IMR-90 (cell line): Measurements from ENCODE around the gene WDR70. TPM values are rescaled to one million over a fixed set of nuclear protein-coding genes. Genes with fewer than 3 reads are reported as not detected.

Experiments
- ATAC-seq: fragments of 200-7000 bp; cut with Tn5 transposase; 2 replicates; pipeline ENCODE4 v1.9.1; 2020; ENCODE audit warnings: low read depth, mild to moderate bottlenecking, moderate library complexity
- BruUV-seq: library from RNA; stranded (reverse); fragments of 400-500 nt; replicated peaks from 2 replicates; lab custom pipeline; 2021; lab: Mats Ljungman, UMichigan
- CTCF ChIA-PET: fragments of 300-600 bp; formaldehyde crosslinking; extraction: SDS; loops from one replicate; lab custom pipeline; 2021; ENCODE audit warnings: antibody characterized with exemption; lab: Yijun Ruan, JAX
- POLR2A ChIA-PET: fragments of 300-600 bp; sonication (Branson Sonifier 250); formaldehyde crosslinking; loops from one replicate; lab custom pipeline; 2022; ENCODE audit warnings: antibody characterized with exemption; ENCODE audit not compliant: unreplicated experiment; lab: Charles Lee
- DNase-seq: peaks from one replicate; pipeline ENCODE4 v3.0.0; 2013
- H2AFZ ChIP-seq: replicated peaks from 2 replicates; pipeline ENCODE3; 2013; ENCODE audit warnings: low read length, mild to moderate bottlenecking; ENCODE audit not compliant: poor library complexity
- H2AK5ac ChIP-seq: 2 replicates; pipeline ENCODE4 v1.6.1; 2013; ENCODE audit warnings: low read depth, low read length, inconsistent platforms
- H2AK9ac ChIP-seq: replicated peaks from 2 replicates; pipeline ENCODE3; 2013; ENCODE audit warnings: mild to moderate bottlenecking, low read depth, low read length, moderate library complexity; ENCODE audit not compliant: poor library complexity
- H2BK120ac ChIP-seq: 2 replicates; pipeline ENCODE4 v1.6.1; 2013; ENCODE audit warnings: low read depth, low read length, inconsistent platforms
- H2BK15ac ChIP-seq: 3 replicates; pipeline ENCODE4 v1.6.1; 2013; ENCODE audit warnings: low read depth, low read length, inconsistent platforms
- H2BK20ac ChIP-seq: 2 replicates; pipeline ENCODE4 v1.6.1; 2013; ENCODE audit warnings: low read depth, mild to moderate bottlenecking, inconsistent platforms, low read length, moderate library complexity
- H2BK5ac ChIP-seq: 2 replicates; pipeline ENCODE4 v1.6.1; 2013; ENCODE audit warnings: mild to moderate bottlenecking, low read depth, low read length, inconsistent platforms; ENCODE audit not compliant: poor library complexity, severe bottlenecking
- H3K14ac ChIP-seq: replicated peaks from 2 replicates; pipeline ENCODE4 v1.6.1; 2013; ENCODE audit warnings: low read depth, low read length, inconsistent platforms
- H3K18ac ChIP-seq: 2 replicates; pipeline ENCODE4 v1.6.1; 2013; ENCODE audit warnings: low read depth, low read length, control low read depth
- H3K23ac ChIP-seq: 2 replicates; pipeline ENCODE4 v1.6.1; 2013; ENCODE audit warnings: low read depth, low read length, inconsistent platforms
- H3K27ac ChIP-seq: 2 replicates; pipeline ENCODE4 v1.5.1; 2013; ENCODE audit warnings: mild to moderate bottlenecking, control low read depth, low read length; ENCODE audit not compliant: insufficient read depth
- H3K27me3 ChIP-seq: 2 replicates; pipeline ENCODE4 v1.6.1; 2013; ENCODE audit warnings: low read length; ENCODE audit not compliant: control insufficient read depth, insufficient read depth
- H3K36me3 ChIP-seq: 2 replicates; pipeline ENCODE4 v1.6.1; 2013; ENCODE audit warnings: low read length, mixed read lengths; ENCODE audit not compliant: control insufficient read depth, insufficient read depth
- H3K4ac ChIP-seq: 2 replicates; pipeline ENCODE4 v1.6.1; 2013; ENCODE audit warnings: low read depth, low read length, inconsistent platforms
- H3K4me1 ChIP-seq: 2 replicates; pipeline ENCODE4 v1.6.1; 2013; ENCODE audit warnings: low read length, mixed read lengths; ENCODE audit not compliant: control insufficient read depth, insufficient read depth
- H3K4me2 ChIP-seq: 2 replicates; pipeline ENCODE4 v1.6.1; 2013; ENCODE audit warnings: low read depth, mild to moderate bottlenecking, control low read depth, low read length, moderate library complexity
- H3K4me3 ChIP-seq: 2 replicates; pipeline ENCODE4 v1.5.1; 2013; ENCODE audit warnings: low read depth, mild to moderate bottlenecking, control low read depth, low read length, moderate library complexity; ENCODE audit not compliant: insufficient read depth
- H3K56ac ChIP-seq: 2 replicates; pipeline ENCODE4 v1.6.1; 2013; ENCODE audit warnings: low read length, inconsistent platforms; ENCODE audit not compliant: insufficient read depth; ENCODE audit errors: extremely low read depth
- H3K79me1 ChIP-seq, 2 experiments: 2 replicates each; pipeline ENCODE4 v1.6.1; 2013; ENCODE audit warnings: low read length in 2 of 2, inconsistent platforms in 1 of 2, low read depth in 1 of 2
- H3K9ac ChIP-seq: 2 replicates; pipeline ENCODE4 v1.6.1; 2013; ENCODE audit warnings: low read depth, low read length, control low read depth
- H3K9me1 ChIP-seq: 2 replicates; pipeline ENCODE4 v1.6.1; 2013; ENCODE audit warnings: low read length, inconsistent platforms; ENCODE audit not compliant: insufficient read depth
- H3K9me3 ChIP-seq: 2 replicates; pipeline ENCODE4 v1.6.1; 2013; ENCODE audit warnings: low read length; ENCODE audit not compliant: control insufficient read depth, insufficient read depth
- H4K20me1 ChIP-seq: 2 replicates; pipeline ENCODE4 v1.6.1; 2013; ENCODE audit warnings: low read length, inconsistent platforms; ENCODE audit not compliant: insufficient read depth
- H4K5ac ChIP-seq: 2 replicates; pipeline ENCODE4 v1.6.1; 2013; ENCODE audit warnings: mild to moderate bottlenecking, low read depth, low read length, control low read depth
- H4K8ac ChIP-seq, 2 experiments: 2 replicates each; pipeline ENCODE4 v1.6.1; 2013; ENCODE audit warnings: low read depth in 2 of 2, low read length in 2 of 2, control low read depth in 1 of 2, inconsistent platforms in 1 of 2
- H4K91ac ChIP-seq: 2 replicates; pipeline ENCODE4 v1.6.1; 2013; ENCODE audit warnings: low read depth, low read length, inconsistent platforms; ENCODE audit not compliant: insufficient read depth
- BHLHE40 ChIP-seq: fragments of 150-350 bp; IDR thresholded peaks from 2 replicates; pipeline ENCODE4 v1.6.1; 2016; ENCODE audit warnings: mild to moderate bottlenecking, low read depth, low read length
- CEBPB ChIP-seq: IDR thresholded peaks from 2 replicates; pipeline ENCODE4 v1.6.1; 2012; ENCODE audit warnings: low read depth, low read length, improper control_type of control experiment
- CHD1 ChIP-seq: IDR thresholded peaks from 2 replicates; pipeline ENCODE4 v1.6.1; 2012; ENCODE audit warnings: low read depth, low read length, improper control_type of control experiment
- FOS ChIP-seq: fragments of 150-350 bp; IDR thresholded peaks from 2 replicates; pipeline ENCODE4 v1.6.1; 2016; ENCODE audit warnings: low read depth, low read length
- MAFK ChIP-seq: IDR thresholded peaks from 2 replicates; pipeline ENCODE4 v1.6.1; 2012; ENCODE audit warnings: low read depth, low read length, improper control_type of control experiment
- MAZ ChIP-seq: IDR thresholded peaks from 2 replicates; pipeline ENCODE4 v1.6.1; 2012; ENCODE audit warnings: low read depth, mild to moderate bottlenecking, low read length, improper control_type of control experiment, moderate library complexity, borderline replicate concordance
- MXI1 ChIP-seq: IDR thresholded peaks from 2 replicates; pipeline ENCODE4 v1.6.1; 2012; ENCODE audit warnings: low read depth, mild to moderate bottlenecking, low read length, moderate library complexity, borderline replicate concordance
- NFE2L2 ChIP-seq: fragments of 150-350 bp; IDR thresholded peaks from 2 replicates; pipeline ENCODE4 v1.6.1; 2016; ENCODE audit warnings: low read depth, mild to moderate bottlenecking, low read length
- RAD21 ChIP-seq: IDR thresholded peaks from 2 replicates; pipeline ENCODE4 v1.6.1; 2012; ENCODE audit warnings: low read length, improper control_type of control experiment
- RCOR1 ChIP-seq: IDR thresholded peaks from 2 replicates; pipeline ENCODE4 v1.6.1; 2012; ENCODE audit warnings: mild to moderate bottlenecking, low read length, improper control_type of control experiment; ENCODE audit not compliant: insufficient replicate concordance
- RFX5 ChIP-seq: IDR thresholded peaks from 2 replicates; pipeline ENCODE4 v1.8.0; 2012; ENCODE audit warnings: low read depth, mild to moderate bottlenecking, low read length, moderate library complexity
- SMC3 ChIP-seq: fragments of 150-350 bp; IDR thresholded peaks from 2 replicates; pipeline ENCODE4 v1.6.1; 2016; ENCODE audit warnings: low read depth, mild to moderate bottlenecking, antibody characterized with exemption, low read length, moderate library complexity
- WGBS, 2 experiments: methylation state at CpG; one replicate each; pipeline versions ENCODE4 v1.1.5 to v1.1.7; 2013; ENCODE audit warnings: missing lambda C conversion rate in 2 of 2; ENCODE audit not compliant: insufficient read length in 1 of 2; ENCODE audit errors: extremely low coverage in 2 of 2; 5-methylcytosine and 5-hydroxymethylcytosine counted together
- dilution Hi-C: fragments of 300-500 bp; cut with HindIII; formaldehyde crosslinking; loops from one replicate; pipeline ENCODE4 v1.14.3; 2018; ENCODE audit warnings: low sequenced_read_pairs; ENCODE audit not compliant: unreplicated experiment
- in situ Hi-C: fragments of 300-500 bp; cut with MboI; formaldehyde crosslinking; loops from 3 replicates; pipeline ENCODE4 v1.14.3; 2019; ENCODE audit warnings: low sequenced_read_pairs, inconsistent platforms, mixed read lengths
- intact Hi-C: fragments of 100-400 bp; cut with micrococcal nuclease; formaldehyde crosslinking; loops from 2 replicates; pipeline ENCODE4 v1.10.0; 2022
- polyA plus RNA-seq, 3 experiments: library from polyadenylated mRNA; depleted of rRNA; stranded (reverse); fragments of >200 nt; gene quantifications; 2 replicates each; pipeline ENCODE4 v1.2.3, GENCODE V29; 2012; ENCODE audit warnings: low replicate concordance in 1 of 3
- total RNA-seq: library from RNA; depleted of rRNA; stranded (reverse); fragments of >200 nt; gene quantifications from 2 replicates; pipeline ENCODE4 v1.2.3, GENCODE V29; 2012
- TF ChIP-seq, protein P1 (sequence below): fragments of 150-350 bp; IDR thresholded peaks from 2 replicates; pipeline ENCODE4 v1.6.1; 2016; ENCODE audit warnings: low read depth, mild to moderate bottlenecking, low read length, moderate library complexity, borderline replicate concordance
- TF ChIP-seq, protein P2 (sequence below): fragments of 150-350 bp; IDR thresholded peaks from 2 replicates; pipeline ENCODE4 v1.6.1; 2017; ENCODE audit warnings: mild to moderate bottlenecking, antibody characterized with exemption, low read length, low read depth
- TF ChIP-seq, protein P3 (sequence below): conservative IDR thresholded peaks from 2 replicates; pipeline ENCODE4 v1.5.1; 2012; ENCODE audit warnings: mild to moderate bottlenecking, low read depth, low read length, improper control_type of control experiment

WDR70 gene
- total and polyA plus RNA-seq, 2 of the 4 experiments (the other 2 are of a cell fraction), result 16.7 to 29.9 TPM

DNA sequence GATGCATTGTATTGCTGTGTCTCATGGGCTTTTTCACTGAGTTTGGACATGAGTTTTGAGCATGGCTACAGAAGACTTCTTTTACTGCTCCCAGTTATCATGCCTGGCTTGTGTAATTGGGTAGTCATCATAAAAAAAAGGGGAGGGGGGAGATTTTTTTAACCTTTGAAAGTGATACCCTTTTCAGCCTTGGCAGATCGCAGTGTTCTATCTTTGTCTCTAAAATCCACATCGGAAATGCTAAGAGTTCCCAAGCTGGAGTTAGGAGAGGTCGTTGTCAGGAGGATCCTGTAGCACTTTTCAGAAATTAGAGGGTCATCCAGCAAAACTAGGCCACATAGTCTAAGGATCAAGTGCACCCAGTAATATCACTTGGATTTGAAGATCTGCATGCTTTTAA lies 188.4 kb downstream of the WDR70 start:
- Histone ChIP-seq H4K91ac (no peak overlapping the region), H2AFZ (no peak overlapping the region), H3K9me1 (no peaks in the 10 kb centered on the region), H3K23ac (no peak overlapping the region), H3K27ac (no peak overlapping the region), H2BK20ac (no peak overlapping the region), H3K56ac (no peak overlapping the region), H2BK15ac (no peak overlapping the region), H3K27me3 (no peaks in the 10 kb centered on the region), H3K9me3 (no peaks in the 10 kb centered on the region), H3K4me1 (no peaks in the 10 kb centered on the region), H2AK9ac (no peak overlapping the region), H3K18ac (no peak overlapping the region), H4K8ac (no peak overlapping the region), H3K4me2 (no peak overlapping the region), H3K4me3 (no peak overlapping the region), H2BK5ac (no peak overlapping the region), H3K4ac (no peak overlapping the region), H2AK5ac (no peak overlapping the region), H4K5ac (no peak overlapping the region), H3K9ac (no peak overlapping the region), H3K14ac (no peak overlapping the region), H3K36me3 (no peaks in the 10 kb centered on the region), H4K20me1 (no peaks in the 10 kb centered on the region), H3K79me1 (no peaks in the 10 kb centered on the region; a peak in 1 of 4 replicates), H2BK120ac (no peak overlapping the region)
- dilution Hi-C loops, result no loop called here
- ChIA-PET CTCF (no interaction called here), POLR2A (no interaction called here)
- in situ Hi-C loops, result no loop called here
- WGBS, 2 experiments, result no CpG with 5 or more reads among the region's 3 CpGs
- DNase-seq, result no peak
- TF ChIP-seq SMC3, result no peak
- TF ChIP-seq MAZ, result no peak
- no peak for TF ChIP-seq NFE2L2
- TF ChIP-seq BHLHE40, result no peak
- TF ChIP-seq RCOR1, result no peak
- TF ChIP-seq, protein P1, sequence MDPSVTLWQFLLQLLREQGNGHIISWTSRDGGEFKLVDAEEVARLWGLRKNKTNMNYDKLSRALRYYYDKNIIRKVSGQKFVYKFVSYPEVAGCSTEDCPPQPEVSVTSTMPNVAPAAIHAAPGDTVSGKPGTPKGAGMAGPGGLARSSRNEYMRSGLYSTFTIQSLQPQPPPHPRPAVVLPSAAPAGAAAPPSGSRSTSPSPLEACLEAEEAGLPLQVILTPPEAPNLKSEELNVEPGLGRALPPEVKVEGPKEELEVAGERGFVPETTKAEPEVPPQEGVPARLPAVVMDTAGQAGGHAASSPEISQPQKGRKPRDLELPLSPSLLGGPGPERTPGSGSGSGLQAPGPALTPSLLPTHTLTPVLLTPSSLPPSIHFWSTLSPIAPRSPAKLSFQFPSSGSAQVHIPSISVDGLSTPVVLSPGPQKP, result no peak
- TF ChIP-seq CEBPB, result no peak
- no peak for TF ChIP-seq RAD21
- TF ChIP-seq MXI1, result no peak
- no peak for TF ChIP-seq CHD1
- no peak for TF ChIP-seq RFX5
- TF ChIP-seq, protein P2, sequence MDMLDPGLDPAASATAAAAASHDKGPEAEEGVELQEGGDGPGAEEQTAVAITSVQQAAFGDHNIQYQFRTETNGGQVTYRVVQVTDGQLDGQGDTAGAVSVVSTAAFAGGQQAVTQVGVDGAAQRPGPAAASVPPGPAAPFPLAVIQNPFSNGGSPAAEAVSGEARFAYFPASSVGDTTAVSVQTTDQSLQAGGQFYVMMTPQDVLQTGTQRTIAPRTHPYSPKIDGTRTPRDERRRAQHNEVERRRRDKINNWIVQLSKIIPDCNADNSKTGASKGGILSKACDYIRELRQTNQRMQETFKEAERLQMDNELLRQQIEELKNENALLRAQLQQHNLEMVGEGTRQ, result no peak
- no peak for TF ChIP-seq FOS
- TF ChIP-seq, protein P3, sequence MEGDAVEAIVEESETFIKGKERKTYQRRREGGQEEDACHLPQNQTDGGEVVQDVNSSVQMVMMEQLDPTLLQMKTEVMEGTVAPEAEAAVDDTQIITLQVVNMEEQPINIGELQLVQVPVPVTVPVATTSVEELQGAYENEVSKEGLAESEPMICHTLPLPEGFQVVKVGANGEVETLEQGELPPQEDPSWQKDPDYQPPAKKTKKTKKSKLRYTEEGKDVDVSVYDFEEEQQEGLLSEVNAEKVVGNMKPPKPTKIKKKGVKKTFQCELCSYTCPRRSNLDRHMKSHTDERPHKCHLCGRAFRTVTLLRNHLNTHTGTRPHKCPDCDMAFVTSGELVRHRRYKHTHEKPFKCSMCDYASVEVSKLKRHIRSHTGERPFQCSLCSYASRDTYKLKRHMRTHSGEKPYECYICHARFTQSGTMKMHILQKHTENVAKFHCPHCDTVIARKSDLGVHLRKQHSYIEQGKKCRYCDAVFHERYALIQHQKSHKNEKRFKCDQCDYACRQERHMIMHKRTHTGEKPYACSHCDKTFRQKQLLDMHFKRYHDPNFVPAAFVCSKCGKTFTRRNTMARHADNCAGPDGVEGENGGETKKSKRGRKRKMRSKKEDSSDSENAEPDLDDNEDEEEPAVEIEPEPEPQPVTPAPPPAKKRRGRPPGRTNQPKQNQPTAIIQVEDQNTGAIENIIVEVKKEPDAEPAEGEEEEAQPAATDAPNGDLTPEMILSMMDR, result no peak
- TF ChIP-seq MAFK, result no peak
- no TSS peak for BruUV-seq
- intact Hi-C loops, result no loop called here
- ATAC-seq, result no peak
